ENCODE data around the gene CYP27B1.

CYP27B1 gene

DNA sequence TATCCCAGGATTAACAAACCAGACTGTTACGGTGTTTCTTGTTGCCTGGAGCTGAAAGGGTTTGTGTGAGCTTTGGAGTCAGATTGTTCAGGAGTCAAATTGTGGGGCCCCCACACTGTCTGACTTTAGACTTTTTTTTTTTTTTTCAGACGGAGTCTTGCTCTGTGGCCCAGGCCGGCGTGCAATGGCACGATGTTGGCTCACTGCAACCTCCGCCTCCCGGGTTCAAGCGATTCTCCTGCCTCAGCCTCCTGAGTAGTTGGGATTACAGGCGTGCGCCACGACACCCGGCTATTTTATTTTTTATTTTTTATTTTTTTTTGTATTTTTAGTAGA, 16.6 kb upstream of the CYP27B1 start:
- Histone ChIP-seq H3K27me3 (ENCODE audit: control insufficient read depth, insufficient read depth, low read length) (no peaks in the 10 kb centered on the region), H3K27ac (ENCODE audit: low read depth, low read length) (no peak overlapping the region), H3K9ac (ENCODE audit: low read length) (peak overlapping the region; percentile 81), H3K9me3 (ENCODE audit: control insufficient read depth, insufficient read depth, low read depth, low read length) (no peaks in the 10 kb centered on the region), H3K4me3 (ENCODE audit: low read depth, low read length) (peak overlapping the region; percentile 86), H3K36me3 (ENCODE audit: control insufficient read depth, insufficient read depth, low read length) (peaks cover 36% of the 10 kb centered on the region), H3K4me1 (ENCODE audit: control insufficient read depth, insufficient read depth, low read length) (no peaks in the 10 kb centered on the region)

DNA sequence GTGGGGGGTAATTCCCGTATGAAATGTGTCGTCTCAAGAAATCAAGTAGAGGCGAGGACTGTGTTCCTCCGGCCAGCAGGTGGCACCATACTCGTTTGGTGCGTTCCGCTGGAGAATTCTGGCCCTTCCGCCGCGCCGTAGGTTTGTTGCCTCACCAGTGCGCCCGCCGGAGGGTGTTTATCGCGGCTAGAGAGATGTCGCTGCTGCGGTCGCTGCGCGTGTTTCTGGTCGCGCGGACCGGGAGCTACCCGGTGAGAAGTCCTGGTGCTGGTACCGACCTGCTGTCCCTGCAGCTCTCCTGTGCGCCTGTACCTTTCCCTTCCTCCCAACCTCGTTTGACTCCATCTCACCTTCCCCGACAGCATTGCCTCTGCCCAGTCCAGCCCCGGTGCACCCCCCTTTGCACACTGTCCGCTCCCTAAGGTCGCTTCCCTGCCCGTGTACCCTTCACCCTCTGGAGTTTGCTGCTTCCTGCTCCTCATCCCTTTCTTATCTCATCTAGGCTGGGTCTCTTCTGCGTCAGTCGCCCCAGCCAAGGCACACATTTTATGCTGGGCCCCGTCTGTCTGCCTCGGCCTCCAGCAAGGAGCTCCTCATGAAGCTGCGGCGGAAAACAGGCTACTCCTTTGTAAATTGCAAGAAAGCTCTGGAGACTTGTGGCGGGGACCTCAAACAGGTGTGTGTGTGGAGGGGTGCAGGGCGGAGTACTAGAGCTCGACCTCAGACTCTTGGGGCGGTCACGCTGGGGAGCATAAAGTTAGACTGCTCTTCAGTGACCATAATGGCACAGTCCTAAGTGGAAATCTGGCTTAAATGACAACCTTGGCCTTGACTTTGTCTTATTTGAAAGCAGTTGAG, 16.0 kb upstream of the CYP27B1 start, which contains the start of gene TSFM:
TSFM (plus strand) TSS at position 180 of the 858 bp plus-strand sequence; CDS start at position 195, 15 bp downstream.
- H3K36me3 ChIP-seq (ENCODE audit: control insufficient read depth, insufficient read depth, low read length) = peaks cover 32% of the 10 kb centered on the region
- H3K4me3 ChIP-seq (ENCODE audit: low read depth, low read length) = peak within 1 kb of the TSS; percentile 86
- peak within 1 kb of the TSS; percentile 81 for H3K9ac ChIP-seq (ENCODE audit: low read length)
- no peak within 1 kb of the TSS for H3K27ac ChIP-seq (ENCODE audit: low read depth, low read length)
- no peaks in the 10 kb centered on the region for H3K4me1 ChIP-seq (ENCODE audit: control insufficient read depth, insufficient read depth, low read length)
- no peaks in the 10 kb centered on the region for H3K9me3 ChIP-seq (ENCODE audit: control insufficient read depth, insufficient read depth, low read depth, low read length)
- H3K27me3 ChIP-seq (ENCODE audit: control insufficient read depth, insufficient read depth, low read length) = no peaks in the 10 kb centered on the region

DNA sequence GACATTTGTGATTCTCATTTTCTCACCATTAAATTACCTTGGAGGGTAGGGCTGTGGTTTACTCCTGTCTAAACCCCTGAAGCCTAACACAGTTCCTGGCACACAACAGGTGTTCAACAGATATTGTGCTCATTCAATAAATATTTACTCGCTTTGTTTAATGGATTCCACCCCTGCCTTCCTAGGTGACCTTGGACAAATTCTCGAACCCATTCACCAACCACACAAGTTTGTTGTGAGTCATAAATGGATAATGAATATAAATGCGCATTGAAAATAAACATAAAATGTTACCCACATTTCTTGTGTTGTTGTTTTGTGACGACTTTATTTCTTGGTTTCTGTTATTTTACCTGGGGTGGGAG, 15.3 kb upstream of the CYP27B1 start:
- no peak overlapping the region for H3K9ac ChIP-seq (ENCODE audit: low read length)
- H3K9me3 ChIP-seq (ENCODE audit: control insufficient read depth, insufficient read depth, low read depth, low read length) = no peaks in the 10 kb centered on the region
- no peaks in the 10 kb centered on the region for H3K4me1 ChIP-seq (ENCODE audit: control insufficient read depth, insufficient read depth, low read length)
- H3K27me3 ChIP-seq (ENCODE audit: control insufficient read depth, insufficient read depth, low read length) = no peaks in the 10 kb centered on the region
- peak overlapping the region; percentile 86; the same call in 1 of the 2 replicates for H3K4me3 ChIP-seq (ENCODE audit: low read depth, low read length)
- H3K36me3 ChIP-seq (ENCODE audit: control insufficient read depth, insufficient read depth, low read length) = peaks cover 27% of the 10 kb centered on the region
- no peak overlapping the region for H3K27ac ChIP-seq (ENCODE audit: low read depth, low read length)

DNA sequence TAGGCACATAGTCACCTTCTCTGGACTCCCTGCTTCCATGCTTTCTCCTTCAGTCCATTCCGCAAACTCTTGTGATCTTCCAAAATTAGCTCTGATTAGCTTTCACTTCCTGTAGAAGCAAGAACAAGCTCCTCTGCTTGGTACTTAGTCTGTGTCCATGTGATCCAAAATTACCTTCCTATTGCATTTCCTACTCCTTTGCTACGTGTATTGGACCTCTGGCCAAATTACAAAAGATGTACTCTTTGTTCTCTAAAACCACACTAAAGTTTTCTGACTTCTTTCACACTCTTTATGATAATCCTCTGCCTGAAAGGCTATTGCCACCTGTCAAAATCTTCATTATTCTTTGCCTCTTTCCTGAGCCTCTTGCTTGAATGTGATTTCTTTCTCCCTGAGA, 14.9 kb upstream of the CYP27B1 start:
- no peak overlapping the region for H3K27ac ChIP-seq (ENCODE audit: low read depth, low read length)
- peaks cover 22% of the 10 kb centered on the region for H3K36me3 ChIP-seq (ENCODE audit: control insufficient read depth, insufficient read depth, low read length)
- H3K4me1 ChIP-seq (ENCODE audit: control insufficient read depth, insufficient read depth, low read length) = no peaks in the 10 kb centered on the region

DNA sequence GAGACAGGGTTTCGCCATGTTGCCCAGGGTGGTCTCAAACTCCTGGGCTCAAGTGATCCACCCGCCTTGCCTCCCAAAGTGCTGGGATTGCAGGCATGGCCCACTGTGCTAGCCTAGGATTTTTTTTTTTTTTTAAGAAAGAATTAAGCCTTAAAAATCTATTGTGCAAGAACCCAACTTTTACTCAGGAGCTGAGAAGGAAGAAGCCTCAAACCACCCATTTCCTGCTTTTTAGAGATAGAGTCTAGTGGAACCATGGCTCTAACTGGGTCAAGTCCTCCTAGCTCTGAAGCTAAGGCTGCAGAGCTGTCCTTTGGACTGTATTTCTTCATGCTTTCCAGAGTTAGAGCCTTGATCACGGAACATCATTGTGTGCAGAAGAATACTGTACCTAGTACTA, 14.4 kb upstream of the CYP27B1 start:
- Histone ChIP-seq H3K27me3 (ENCODE audit: control insufficient read depth, insufficient read depth, low read length) (no peaks in the 10 kb centered on the region), H3K4me3 (ENCODE audit: low read depth, low read length) (no peak overlapping the region), H3K36me3 (ENCODE audit: control insufficient read depth, insufficient read depth, low read length) (peaks cover 17% of the 10 kb centered on the region), H3K4me1 (ENCODE audit: control insufficient read depth, insufficient read depth, low read length) (no peaks in the 10 kb centered on the region), H3K9me3 (ENCODE audit: control insufficient read depth, insufficient read depth, low read depth, low read length) (no peaks in the 10 kb centered on the region), H3K27ac (ENCODE audit: low read depth, low read length) (no peak overlapping the region), H3K9ac (ENCODE audit: low read length) (no peak overlapping the region)

More for the DNA sequence above, 14.9 kb upstream of the CYP27B1 start:
- no peaks in the 10 kb centered on the region for H3K9me3 ChIP-seq (ENCODE audit: control insufficient read depth, insufficient read depth, low read depth, low read length)
- no peak overlapping the region for H3K4me3 ChIP-seq (ENCODE audit: low read depth, low read length)
- H3K9ac ChIP-seq (ENCODE audit: low read length) = no peak overlapping the region
- H3K27me3 ChIP-seq (ENCODE audit: control insufficient read depth, insufficient read depth, low read length) = no peaks in the 10 kb centered on the region

DNA sequence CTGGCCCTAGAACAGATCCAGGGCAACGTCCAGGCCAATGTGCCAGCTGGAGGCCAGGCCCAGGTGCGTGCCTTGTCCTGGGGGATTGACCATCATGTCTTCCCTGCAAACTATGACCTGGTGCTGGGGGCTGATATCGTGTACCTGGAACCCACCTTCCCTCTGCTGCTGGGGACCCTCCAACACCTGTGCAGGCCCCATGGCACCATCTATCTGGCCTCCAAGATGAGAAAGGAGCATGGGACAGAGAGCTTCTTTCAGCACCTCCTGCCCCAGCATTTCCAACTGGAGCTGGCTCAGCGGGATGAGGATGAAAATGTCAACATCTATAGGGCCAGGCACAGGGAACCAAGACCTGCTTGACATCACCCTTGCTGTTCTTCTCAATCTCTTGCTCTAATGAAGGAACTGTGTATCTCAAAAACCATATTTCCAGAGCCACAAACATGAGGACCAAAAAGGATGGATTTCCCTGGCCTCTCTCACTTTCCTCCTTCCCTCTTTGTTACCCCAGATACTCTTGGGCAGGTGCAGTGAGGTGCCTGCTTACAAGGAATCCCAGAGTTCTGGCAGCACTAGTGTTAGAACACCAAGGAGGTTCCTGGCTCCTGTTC, 13.5 kb upstream of the CYP27B1 start:
- Histone ChIP-seq H3K4me1 (ENCODE audit: control insufficient read depth, insufficient read depth, low read length) (no peaks in the 10 kb centered on the region), H3K27me3 (ENCODE audit: control insufficient read depth, insufficient read depth, low read length) (no peaks in the 10 kb centered on the region), H3K9ac (ENCODE audit: low read length) (no peak overlapping the region), H3K36me3 (ENCODE audit: control insufficient read depth, insufficient read depth, low read length) (peaks cover 8% of the 10 kb centered on the region), H3K4me3 (ENCODE audit: low read depth, low read length) (no peak overlapping the region), H3K9me3 (ENCODE audit: control insufficient read depth, insufficient read depth, low read depth, low read length) (no peaks in the 10 kb centered on the region), H3K27ac (ENCODE audit: low read depth, low read length) (no peak overlapping the region)

DNA sequence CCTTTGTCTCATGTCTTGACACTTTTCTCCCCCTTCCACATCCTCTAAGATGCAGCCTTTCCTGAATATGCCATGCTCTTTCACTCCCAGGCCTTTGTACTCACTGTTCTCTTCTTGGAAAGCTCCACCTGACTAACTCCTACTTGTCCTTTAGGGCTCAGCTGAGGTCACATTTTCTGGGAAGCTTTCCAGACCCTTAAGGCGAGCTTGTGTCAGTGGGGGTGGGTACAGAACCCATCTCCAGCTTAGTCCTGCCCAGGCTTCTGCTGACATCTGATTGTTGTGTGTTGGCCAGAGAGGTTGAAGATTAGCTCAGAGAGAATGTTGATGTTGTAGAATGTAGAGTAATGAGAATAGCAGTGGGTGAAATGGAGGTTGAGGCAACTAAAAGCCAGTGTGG, 12.9 kb upstream of the CYP27B1 start:
- H3K27ac ChIP-seq (ENCODE audit: low read depth, low read length) = no peak overlapping the region
- no peaks in the 10 kb centered on the region for H3K27me3 ChIP-seq (ENCODE audit: control insufficient read depth, insufficient read depth, low read length)
- peaks cover 5% of the 10 kb centered on the region; the same call in 1 of the 2 replicates for H3K36me3 ChIP-seq (ENCODE audit: control insufficient read depth, insufficient read depth, low read length)
- H3K4me1 ChIP-seq (ENCODE audit: control insufficient read depth, insufficient read depth, low read length) = no peaks in the 10 kb centered on the region
- H3K9me3 ChIP-seq (ENCODE audit: control insufficient read depth, insufficient read depth, low read depth, low read length) = no peaks in the 10 kb centered on the region
- H3K9ac ChIP-seq (ENCODE audit: low read length) = no peak overlapping the region
- H3K4me3 ChIP-seq (ENCODE audit: low read depth, low read length) = no peak overlapping the region

DNA sequence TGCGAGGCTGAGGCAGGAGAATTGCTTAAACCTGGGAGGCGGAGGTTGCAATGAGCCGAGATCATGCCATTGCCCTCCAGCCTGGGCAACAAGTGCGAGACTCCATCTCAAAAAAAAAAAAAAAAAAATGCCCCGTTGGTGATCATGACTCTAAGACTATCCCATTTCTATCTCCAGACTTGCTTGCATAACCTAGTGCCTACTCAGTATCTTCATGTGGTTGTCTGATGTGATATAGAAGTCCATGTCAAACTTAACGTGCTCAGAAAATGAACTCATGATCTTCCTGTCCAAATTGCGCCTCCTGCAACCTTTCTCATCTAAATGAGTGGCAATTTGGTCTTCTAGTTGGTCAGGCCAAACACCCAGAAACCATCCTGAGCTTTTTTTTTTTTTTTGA, 11.0 kb upstream of the CYP27B1 start:
- Histone ChIP-seq H3K4me3 (ENCODE audit: low read depth, low read length) (no peak overlapping the region), H3K9ac (ENCODE audit: low read length) (no peak overlapping the region), H3K27ac (ENCODE audit: low read depth, low read length) (no peak overlapping the region), H3K27me3 (ENCODE audit: control insufficient read depth, insufficient read depth, low read length) (no peaks in the 10 kb centered on the region), H3K4me1 (ENCODE audit: control insufficient read depth, insufficient read depth, low read length) (no peaks in the 10 kb centered on the region), H3K9me3 (ENCODE audit: control insufficient read depth, insufficient read depth, low read depth, low read length) (no peaks in the 10 kb centered on the region), H3K36me3 (ENCODE audit: control insufficient read depth, insufficient read depth, low read length) (no peaks in the 10 kb centered on the region)

DNA sequence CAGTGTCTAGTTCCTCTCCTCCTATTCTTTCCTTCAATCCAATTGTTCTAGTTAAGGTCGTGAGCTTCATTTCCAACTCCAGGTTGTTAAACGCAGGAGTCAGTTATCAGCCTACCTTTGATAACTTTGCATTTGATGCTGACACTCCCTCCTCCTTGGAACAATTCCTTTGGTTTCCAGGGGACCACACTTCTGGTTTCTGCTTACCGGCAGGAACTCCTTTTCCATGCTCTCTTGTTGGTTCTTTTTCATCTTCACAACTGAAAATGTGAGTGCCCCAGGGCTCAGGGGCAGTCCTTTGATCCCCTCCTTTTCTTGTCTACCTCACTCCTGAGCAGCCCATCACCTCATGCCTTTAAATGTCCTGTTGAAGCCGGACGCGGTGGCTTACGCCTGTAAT, 10.5 kb upstream of the CYP27B1 start:
- Histone ChIP-seq H3K4me3 (ENCODE audit: low read depth, low read length) (no peak overlapping the region), H3K36me3 (ENCODE audit: control insufficient read depth, insufficient read depth, low read length) (no peaks in the 10 kb centered on the region), H3K9me3 (ENCODE audit: control insufficient read depth, insufficient read depth, low read depth, low read length) (no peaks in the 10 kb centered on the region), H3K27me3 (ENCODE audit: control insufficient read depth, insufficient read depth, low read length) (no peaks in the 10 kb centered on the region), H3K9ac (ENCODE audit: low read length) (peak overlapping the region; percentile 8), H3K27ac (ENCODE audit: low read depth, low read length) (no peak overlapping the region), H3K4me1 (ENCODE audit: control insufficient read depth, insufficient read depth, low read length) (no peaks in the 10 kb centered on the region)

DNA sequence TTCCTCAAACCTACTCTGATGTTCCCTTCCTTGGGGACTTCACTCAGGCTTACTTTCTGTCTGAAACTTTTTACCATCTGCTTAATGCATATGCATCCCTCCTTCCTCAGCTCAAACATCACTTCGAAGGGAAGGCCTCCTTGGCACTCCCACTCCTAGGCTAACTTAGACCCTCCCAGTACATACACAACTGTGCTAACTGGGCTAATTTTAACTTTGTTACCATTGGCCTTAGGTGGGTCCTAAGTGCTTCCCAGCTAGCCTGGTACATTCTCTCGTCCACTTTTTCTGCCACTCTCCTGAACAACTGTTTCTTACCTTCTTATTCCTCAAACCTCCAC, 9.3 kb upstream of the CYP27B1 start:
- Histone ChIP-seq H3K4me1 (ENCODE audit: control insufficient read depth, insufficient read depth, low read length) (no peaks in the 10 kb centered on the region), H3K9ac (ENCODE audit: low read length) (no peak overlapping the region), H3K4me3 (ENCODE audit: low read depth, low read length) (no peak overlapping the region), H3K27ac (ENCODE audit: low read depth, low read length) (no peak overlapping the region), H3K27me3 (ENCODE audit: control insufficient read depth, insufficient read depth, low read length) (no peaks in the 10 kb centered on the region), H3K36me3 (ENCODE audit: control insufficient read depth, insufficient read depth, low read length) (no peaks in the 10 kb centered on the region), H3K9me3 (ENCODE audit: control insufficient read depth, insufficient read depth, low read depth, low read length) (no peaks in the 10 kb centered on the region)

DNA sequence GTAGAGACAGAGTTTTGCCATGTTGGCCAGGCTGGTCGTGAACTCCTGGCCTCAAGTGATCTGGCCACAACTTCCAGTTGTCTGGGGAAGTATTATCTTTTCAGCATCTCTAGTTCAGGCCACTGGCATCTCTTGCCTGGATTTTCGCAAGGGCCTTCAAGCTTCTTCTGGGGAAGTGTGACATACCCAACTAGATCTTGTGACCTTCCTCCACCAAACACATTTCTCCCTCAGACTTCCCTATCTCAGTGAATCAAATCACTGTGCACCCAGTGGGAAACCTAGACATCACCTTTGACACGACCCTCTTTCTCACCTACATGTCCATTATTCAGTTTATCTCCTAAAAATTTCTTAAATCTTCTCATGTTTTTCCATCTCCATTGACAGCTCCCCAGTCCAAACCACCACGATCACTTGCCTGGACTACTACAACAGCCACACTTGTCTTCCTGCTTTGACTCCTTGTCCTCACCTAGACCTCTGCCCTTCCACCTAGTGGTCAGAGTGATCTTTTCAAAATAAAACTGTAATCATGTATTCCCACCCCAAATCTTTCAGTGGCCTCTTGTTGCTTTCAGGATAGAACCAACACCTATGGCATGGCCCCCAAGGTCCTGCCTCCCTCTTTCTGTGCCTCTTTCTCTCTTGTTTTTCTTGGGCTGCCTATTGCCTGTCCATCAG, 8.8 kb upstream of the CYP27B1 start:
- Histone ChIP-seq H3K9me3 (ENCODE audit: control insufficient read depth, insufficient read depth, low read depth, low read length) (no peaks in the 10 kb centered on the region), H3K4me3 (ENCODE audit: low read depth, low read length) (no peak overlapping the region), H3K27ac (ENCODE audit: low read depth, low read length) (no peak overlapping the region), H3K4me1 (ENCODE audit: control insufficient read depth, insufficient read depth, low read length) (no peaks in the 10 kb centered on the region), H3K36me3 (ENCODE audit: control insufficient read depth, insufficient read depth, low read length) (peaks cover 3% of the 10 kb centered on the region), H3K9ac (ENCODE audit: low read length) (no peak overlapping the region), H3K27me3 (ENCODE audit: control insufficient read depth, insufficient read depth, low read length) (no peaks in the 10 kb centered on the region)

Data from HUES6 (cell line).